GM20000 (cell line): Measurements from ENCODE around the gene IL1RL1.

Experiments
- DNase-seq: peaks from one replicate; pipeline ENCODE4 v3.0.0; 2012; ENCODE audit warnings: low spot score
- TF ChIP-seq, protein P1 (sequence below): IDR thresholded peaks from 2 replicates; pipeline ENCODE4 v1.5.1; 2012; ENCODE audit warnings: mild to moderate bottlenecking, control low read depth; ENCODE audit errors: extremely low read depth, missing control alignments

Gene IL1RL1

DNA sequence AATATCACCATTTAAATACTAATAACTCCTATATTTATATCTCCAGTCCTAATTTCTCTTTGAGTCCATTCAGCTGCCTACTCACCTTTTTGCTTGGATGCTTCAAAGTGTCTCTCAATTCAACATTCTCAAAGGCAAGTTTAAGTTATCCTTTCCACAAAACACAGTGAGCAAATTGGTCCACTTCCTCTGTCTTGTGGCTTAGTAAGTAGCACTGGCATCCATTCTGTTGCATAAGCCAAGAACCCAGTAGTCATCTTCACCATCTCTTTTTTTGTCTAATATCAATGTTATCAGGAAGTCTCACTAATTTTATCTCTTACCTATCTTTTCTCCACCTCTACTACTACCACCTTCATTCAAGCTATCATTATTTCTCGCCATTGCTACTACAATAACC, 27.4 kb upstream of the IL1RL1 start:
- DNase-seq: no peak
- TF ChIP-seq, protein P1, sequence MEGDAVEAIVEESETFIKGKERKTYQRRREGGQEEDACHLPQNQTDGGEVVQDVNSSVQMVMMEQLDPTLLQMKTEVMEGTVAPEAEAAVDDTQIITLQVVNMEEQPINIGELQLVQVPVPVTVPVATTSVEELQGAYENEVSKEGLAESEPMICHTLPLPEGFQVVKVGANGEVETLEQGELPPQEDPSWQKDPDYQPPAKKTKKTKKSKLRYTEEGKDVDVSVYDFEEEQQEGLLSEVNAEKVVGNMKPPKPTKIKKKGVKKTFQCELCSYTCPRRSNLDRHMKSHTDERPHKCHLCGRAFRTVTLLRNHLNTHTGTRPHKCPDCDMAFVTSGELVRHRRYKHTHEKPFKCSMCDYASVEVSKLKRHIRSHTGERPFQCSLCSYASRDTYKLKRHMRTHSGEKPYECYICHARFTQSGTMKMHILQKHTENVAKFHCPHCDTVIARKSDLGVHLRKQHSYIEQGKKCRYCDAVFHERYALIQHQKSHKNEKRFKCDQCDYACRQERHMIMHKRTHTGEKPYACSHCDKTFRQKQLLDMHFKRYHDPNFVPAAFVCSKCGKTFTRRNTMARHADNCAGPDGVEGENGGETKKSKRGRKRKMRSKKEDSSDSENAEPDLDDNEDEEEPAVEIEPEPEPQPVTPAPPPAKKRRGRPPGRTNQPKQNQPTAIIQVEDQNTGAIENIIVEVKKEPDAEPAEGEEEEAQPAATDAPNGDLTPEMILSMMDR: no peak

DNA sequence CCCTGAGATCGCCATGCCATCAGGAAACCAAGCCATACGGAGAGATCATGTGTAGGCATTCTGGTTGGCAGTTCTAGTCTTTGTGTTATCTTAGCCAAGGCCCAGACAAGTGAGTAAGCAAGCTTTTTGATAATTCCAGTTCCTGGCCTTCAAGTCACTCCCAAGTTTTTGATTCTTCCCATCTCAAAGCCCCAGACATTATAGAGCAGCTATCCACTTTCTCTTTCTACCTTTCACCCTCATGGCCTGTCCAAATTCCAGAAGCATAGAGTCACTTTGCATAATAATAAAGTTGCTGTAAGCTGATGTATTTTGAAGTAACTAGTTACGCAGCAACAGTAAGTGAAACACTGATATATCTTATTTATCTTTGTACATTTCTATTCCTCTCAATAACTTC, 26.8 kb upstream of the IL1RL1 start:
- TF ChIP-seq, protein P1: no peak

DNA sequence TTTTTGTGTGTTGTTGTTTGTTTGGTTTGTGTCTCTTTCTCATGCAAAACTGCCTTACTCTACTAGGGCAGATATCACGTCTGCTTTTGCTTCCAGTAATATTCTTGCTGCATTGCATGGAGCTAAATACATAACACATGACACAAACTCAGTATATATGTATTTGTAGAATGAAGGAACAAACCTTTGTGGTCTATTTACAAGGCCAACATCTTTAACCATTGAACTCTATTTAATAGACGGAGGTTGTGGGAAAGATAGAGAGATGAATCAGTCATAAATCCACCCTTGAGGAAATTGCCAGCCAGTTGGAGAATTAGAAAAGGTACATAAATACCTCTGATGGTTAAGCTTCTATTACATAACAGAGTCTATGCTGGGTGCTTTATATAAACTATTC, 26.0 kb upstream of the IL1RL1 start:
- TF ChIP-seq, protein P1: no peak

More for the DNA sequence above, 26.8 kb upstream of the IL1RL1 start:
- no peak for DNase-seq

DNA sequence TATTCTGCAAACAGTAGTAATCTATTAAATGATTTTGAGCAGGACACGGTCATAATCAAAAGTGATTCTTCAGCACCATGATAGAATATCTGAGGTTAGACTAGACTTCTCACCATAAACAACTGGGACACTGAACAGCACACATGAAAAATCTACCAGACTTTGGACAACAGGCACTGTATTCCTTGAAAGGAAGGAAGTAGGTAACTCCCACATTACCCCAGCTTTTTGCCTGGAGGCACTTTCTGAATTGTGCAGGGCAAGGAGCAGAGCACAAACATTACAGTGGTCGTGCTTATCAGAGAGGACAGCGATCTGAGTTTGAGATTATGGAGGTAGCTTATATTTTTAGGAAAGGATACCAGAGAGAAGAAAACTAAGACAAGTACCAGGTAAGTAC, 25.3 kb upstream of the IL1RL1 start:
- TF ChIP-seq, protein P1: no peak
- no peak for DNase-seq

More for the DNA sequence above, 26.0 kb upstream of the IL1RL1 start:
- no peak for DNase-seq

DNA sequence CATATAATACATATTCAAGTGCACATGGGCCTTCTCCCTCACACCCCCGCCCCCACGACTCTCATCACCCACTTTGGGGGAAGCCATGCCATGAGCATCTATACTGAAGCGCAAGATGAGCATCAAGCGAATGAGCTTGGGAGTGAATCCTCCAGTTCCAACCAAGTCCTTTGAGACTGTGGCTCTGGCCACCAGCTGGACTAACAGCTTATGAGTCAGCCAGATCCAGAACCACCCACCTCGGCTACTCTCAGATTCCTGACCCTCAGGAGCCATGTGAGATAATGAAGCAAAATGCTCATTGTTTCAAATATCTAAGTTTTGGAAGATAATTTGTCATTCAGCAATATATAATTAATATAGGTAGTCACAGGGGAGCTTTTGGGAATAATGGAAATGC, 22.2 kb upstream of the IL1RL1 start:
- TF ChIP-seq, protein P1: no peak
- no peak for DNase-seq

DNA sequence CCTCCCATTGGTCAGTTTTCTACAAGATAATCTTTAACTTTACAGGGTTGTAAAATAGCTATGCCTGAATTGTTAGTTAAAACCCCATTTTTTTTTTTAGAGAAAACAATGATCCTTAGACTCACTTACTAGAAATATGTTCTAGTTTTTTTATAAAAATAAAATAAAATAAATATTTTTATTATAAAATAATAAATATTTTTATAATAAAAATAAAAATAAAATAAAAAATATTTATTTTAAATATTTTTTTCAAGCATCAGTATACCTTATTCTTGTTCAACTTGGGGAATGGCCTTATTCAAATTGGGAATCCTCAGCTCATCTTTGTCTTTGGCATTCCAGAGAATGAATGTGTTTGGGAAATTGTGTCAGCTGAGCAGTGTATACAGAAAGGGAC, 20.8 kb upstream of the IL1RL1 start:
- DNase-seq: no peak
- TF ChIP-seq, protein P1: no peak

DNA sequence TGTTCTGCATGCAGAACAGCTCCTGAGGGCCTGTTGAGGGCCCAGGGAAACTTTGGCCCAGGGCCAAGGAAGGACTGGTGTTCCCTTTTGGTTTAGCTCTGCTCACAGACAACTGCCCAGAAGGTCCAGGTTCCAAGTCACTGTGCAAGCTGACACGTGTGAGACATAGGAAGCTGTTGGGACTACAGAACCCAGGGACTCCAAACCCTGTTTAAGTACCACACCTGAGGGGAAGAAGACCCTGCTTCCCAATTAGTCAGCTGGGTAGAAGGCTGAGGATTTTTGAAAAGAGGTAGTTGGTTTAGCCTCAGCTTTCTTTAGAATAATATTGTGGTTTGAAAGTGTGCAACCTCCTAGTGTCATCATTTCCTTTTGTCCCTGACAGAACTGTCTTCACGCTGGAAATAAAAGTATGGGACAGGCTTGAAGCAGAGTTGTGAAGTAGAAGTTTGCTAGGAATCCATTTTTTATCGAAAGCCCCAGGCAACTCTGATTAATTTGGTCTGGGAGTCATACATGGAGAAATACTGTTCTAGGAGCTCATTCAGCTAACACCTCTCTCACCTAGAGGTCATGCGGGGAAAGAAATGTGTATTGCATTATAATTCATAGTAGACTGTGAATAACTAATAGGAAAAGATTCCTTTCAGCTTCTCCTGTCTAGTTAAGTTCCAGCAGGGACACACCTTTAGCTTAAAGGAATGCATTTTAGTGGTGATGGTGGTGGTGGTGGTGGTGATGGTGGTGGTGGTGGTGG, 19.9 kb upstream of the IL1RL1 start:
- TF ChIP-seq, protein P1: no peak
- DNase-seq: no peak
